ENCODE data around the gene PCDHAC2. TPM values are rescaled to one million over a fixed set of nuclear protein-coding genes. Genes with fewer than 3 reads are reported as not detected.

PCDHAC2 gene
- total and polyA plus RNA-seq, 2 donors (not counting 3 experiments of a cell fraction or from before 2014, with no cell fraction given): 1.00 to 1.2 TPM

DNA sequence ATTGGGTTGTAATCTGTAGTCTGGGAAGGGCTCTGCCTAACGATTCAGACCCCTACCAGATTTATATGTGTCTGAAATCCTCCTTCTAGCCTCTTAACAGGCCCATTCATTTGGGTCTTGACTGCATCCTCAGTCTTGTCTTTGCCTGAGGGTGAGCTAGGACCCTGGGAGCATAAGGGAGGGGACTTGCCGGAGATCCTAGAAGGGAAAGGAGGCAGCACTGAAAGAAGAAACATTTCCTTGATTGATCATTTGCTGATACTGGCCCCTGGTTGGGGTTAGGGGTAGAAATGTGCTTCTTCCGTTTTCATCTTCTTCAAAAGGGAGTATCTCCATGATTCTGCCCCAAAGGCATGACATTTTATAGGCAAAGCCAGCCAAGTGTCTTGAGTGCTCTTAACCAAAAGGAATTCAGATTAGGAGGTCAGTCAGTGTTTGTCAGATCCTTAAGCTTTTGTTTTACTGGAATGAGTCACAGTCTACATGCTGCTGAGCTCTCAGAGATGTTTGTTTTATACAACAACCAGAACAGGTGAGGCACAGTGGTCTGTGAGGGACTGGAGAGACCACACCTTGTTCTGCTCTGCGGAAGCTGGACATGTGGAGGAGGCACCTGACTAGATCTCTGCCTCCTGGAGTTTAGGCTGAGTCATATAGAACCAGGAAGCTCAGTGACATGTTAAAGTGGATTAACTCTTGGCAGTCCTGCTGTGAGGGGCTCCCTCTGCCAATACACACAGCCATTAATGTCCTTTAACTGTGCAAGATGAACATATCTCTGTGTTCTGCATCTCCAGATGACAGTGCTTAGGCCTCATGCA is 37.7 kb downstream of the PCDHAC2 start:
- no TSS peak for BruUV-seq (replicated peaks)
- H3K4me2 ChIP-seq (ENCODE audit: insufficient read depth, low read length): no peak overlapping the region
- no peak overlapping the region for H2AFZ ChIP-seq (ENCODE audit: low read depth, low read length)
- H3K27me3 ChIP-seq (ENCODE audit: control insufficient read depth in 2 of 2, insufficient read depth in 2 of 2, low read length in 2 of 2): no peaks in the 10 kb centered on the region
- no peak overlapping the region for H3K27ac ChIP-seq (ENCODE audit: insufficient read depth, low read depth, low read length)
- H3K9ac ChIP-seq (replicated peaks; ENCODE audit: extremely low read depth, insufficient read depth, low read length): no peak overlapping the region
- peaks cover 6% of the 10 kb centered on the region for H3K4me1 ChIP-seq (ENCODE audit: control insufficient read depth, extremely low read depth, insufficient read depth, low read length)
- H3K79me2 ChIP-seq (ENCODE audit: control insufficient read depth, insufficient read depth, low read length): no peaks in the 10 kb centered on the region
- no peaks in the 10 kb centered on the region for H3K36me3 ChIP-seq (ENCODE audit: control insufficient read depth in 2 of 2, extremely low read depth in 1 of 2, insufficient read depth in 2 of 2, low read length in 2 of 2)
- ChIA-PET CTCF (interaction anchor here (1.1 kb wide), 1 partner anchor 36 kb away, joined by 3 read pairs; no protein-coding TSS in a partner anchor), POLR2A (no interaction called here)
- DNase-seq (ENCODE audit: low read depth, low spot score): peak; percentile 22
- no peaks in the 10 kb centered on the region for H3K9me3 ChIP-seq (replicated peaks; ENCODE audit: control insufficient read depth, insufficient read depth, low read length)
- no peaks in the 10 kb centered on the region for H3K9me1 ChIP-seq (replicated peaks; ENCODE audit: control insufficient read depth, extremely low read depth, insufficient read depth, low read length)
- intact Hi-C loops (cut with micrococcal nuclease): no loop called here
- H3K4me3 ChIP-seq (replicated peaks in 1 of 3; ENCODE audit: insufficient read depth in 1 of 3, low read depth in 1 of 3, low read length in 3 of 3): no peak overlapping the region
- dilution Hi-C loops (cut with MboI; ENCODE audit: extremely low pct_ligation_motif_present, low sequenced_read_pairs): no loop called here
- H4K20me1 ChIP-seq (replicated peaks; ENCODE audit: control insufficient read depth, extremely low read depth, insufficient read depth, low read length): no peaks in the 10 kb centered on the region
- no peak for TF ChIP-seq CTCF (IDR thresholded peaks at IDR 0.05; ENCODE audit: extremely low read depth in 1 of 2, insufficient read depth in 1 of 2, low read depth in 1 of 2, low read length in 2 of 2)
- TF ChIP-seq JUN (IDR thresholded peaks at IDR 0.05; ENCODE audit: borderline replicate concordance, insufficient read depth, insufficient read length, low read depth): no peak
- no peak for TF ChIP-seq FOS (IDR thresholded peaks at IDR 0.05; ENCODE audit: borderline replicate concordance, insufficient read depth, low read length)
- no peak for TF ChIP-seq MYC (IDR thresholded peaks at IDR 0.05; ENCODE audit: low read depth, low read length)
- TF ChIP-seq EZH2 (IDR thresholded peaks at IDR 0.05; ENCODE audit: borderline replicate concordance, low read depth, low read length, severe bottlenecking): no peak
- TF ChIP-seq GATA2 (IDR thresholded peaks at IDR 0.05; ENCODE audit: insufficient read depth, insufficient read length, low read depth, low read length): no peak
- no peak for TF ChIP-seq POLR2AphosphoS5 (IDR thresholded peaks at IDR 0.05; ENCODE audit: insufficient read depth, low read depth, low read length)
- no peak for TF ChIP-seq MAX (IDR thresholded peaks at IDR 0.05; ENCODE audit: insufficient read depth, insufficient read length)
- no peak for TF ChIP-seq POLR2A (IDR thresholded peaks at IDR 0.05; ENCODE audit: low read depth, low read length)
- peak; percentile 40 for FAIRE-seq
